GM18867 (cell line): ENCODE results near the gene MTHFD2L.
"Not testable (repeated sequence)": the region's sequence is repeated elsewhere in the genome, so short reads cannot be mapped to it uniquely, and the experiment has no call there.

ENCODE experiments used
- ATAC-seq: cut with Tn5 transposase; IDR thresholded peaks from one replicate; pipeline ENCODE4 v1.9.1; 2021; ENCODE audit warnings: mild to moderate bottlenecking, moderate library complexity; ENCODE audit not compliant: unreplicated experiment

The MTHFD2L gene

GRCh38 chr4:74188912-74189311 is 31.0 kb downstream of the MTHFD2L start:
- no peak for ATAC-seq

- ATAC-seq, result peak; percentile 66
These were observed 31.6 kb downstream of the MTHFD2L start for GRCh38 chr4:74189331-74190043.

- ATAC-seq, result no peak
These were observed 32.4 kb downstream of the MTHFD2L start for GRCh38 chr4:74190332-74190731.

- no peak for ATAC-seq
These were observed 33.0 kb downstream of the MTHFD2L start for GRCh38 chr4:74190919-74191397.

GRCh38 chr4:74197080-74197479 is 39.2 kb downstream of the MTHFD2L start:
- ATAC-seq, result no peak

- no peak for ATAC-seq
These were observed 44.2 kb downstream of the MTHFD2L start for GRCh38 chr4:74202062-74202586.

- ATAC-seq, result no peak
These were observed 45.5 kb downstream of the MTHFD2L start for GRCh38 chr4:74203467-74203866.

- ATAC-seq, result no peak
These were observed 47.1 kb downstream of the MTHFD2L start for GRCh38 chr4:74205046-74205445.

GRCh38 chr4:74205559-74205958 is 47.6 kb downstream of the MTHFD2L start:
- ATAC-seq, result peak; percentile 19

- ATAC-seq, result peak; percentile 78
These were observed 48.3 kb downstream of the MTHFD2L start for GRCh38 chr4:74206088-74206825.

- ATAC-seq, result not testable (repeated sequence)
These were observed 56.7 kb downstream of the MTHFD2L start for GRCh38 chr4:74214457-74215159.

GRCh38 chr4:74215236-74215635 is 57.3 kb downstream of the MTHFD2L start:
- not testable (repeated sequence) for ATAC-seq

- ATAC-seq, result no peak
These were observed 59.4 kb downstream of the MTHFD2L start for GRCh38 chr4:74217365-74217764.

- ATAC-seq, result no peak
These were observed 60.3 kb downstream of the MTHFD2L start for GRCh38 chr4:74218201-74218600.

- ATAC-seq, result no peak
These were observed 61.3 kb downstream of the MTHFD2L start for GRCh38 chr4:74219240-74219639.

- no peak for ATAC-seq
These were observed 65.2 kb downstream of the MTHFD2L start for GRCh38 chr4:74223098-74223497.

- ATAC-seq, result no peak
These were observed 65.9 kb downstream of the MTHFD2L start for GRCh38 chr4:74223801-74224200.

- ATAC-seq, result peak; percentile 97
These were observed 71.0 kb downstream of the MTHFD2L start for GRCh38 chr4:74228691-74229640.

GRCh38 chr4:74230902-74231499 is 73.1 kb downstream of the MTHFD2L start:
- ATAC-seq, result peak; percentile 42

- ATAC-seq, result peak; percentile 73
These were observed 77.2 kb downstream of the MTHFD2L start for GRCh38 chr4:74235135-74235534.
